HEK293T (cell line): ENCODE data around the gene TIE1.
"Not testable (repeated sequence)": the region's sequence is repeated elsewhere in the genome, so short reads cannot be mapped to it uniquely, and the experiment has no call there.

Experiments
- CTCF ChIA-PET: fragments of 350-600 bp; formaldehyde crosslinking; extraction: SDS; loops from one replicate; lab custom pipeline; 2021; ENCODE audit warnings: antibody characterized with exemption, inconsistent platforms; lab: Yijun Ruan, JAX
- POLR2A ChIA-PET: fragments of 350-600 bp; formaldehyde crosslinking; extraction: SDS; loops from one replicate; lab custom pipeline; 2020; ENCODE audit warnings: antibody characterized with exemption, inconsistent platforms; lab: Yijun Ruan, JAX
- DNase-seq: peaks from one replicate; pipeline ENCODE4 v3.0.0; 2012; ENCODE audit warnings: mixed read lengths; ENCODE audit errors: extremely low spot score
- ARNT ChIP-seq: fragments of 450-650 bp; IDR thresholded peaks from 2 replicates; pipeline ENCODE4 v1.6.1; 2017; ENCODE audit warnings: mild to moderate bottlenecking
- BHLHE40 ChIP-seq: fragments of 450-650 bp; IDR thresholded peaks from 2 replicates; pipeline ENCODE4 v1.6.1; 2016; ENCODE audit warnings: mild to moderate bottlenecking, moderate library complexity, borderline replicate concordance
- CTBP1 ChIP-seq: fragments of 450-650 bp; IDR thresholded peaks from 2 replicates; pipeline ENCODE4 v1.6.1; 2016; ENCODE audit warnings: borderline replicate concordance
- ELF4 ChIP-seq: fragments of 450-650 bp; IDR thresholded peaks from 2 replicates; pipeline ENCODE4 v1.6.1; 2017; ENCODE audit warnings: antibody characterized with exemption
- FOXA1 ChIP-seq: fragments of 450-650 bp; IDR thresholded peaks from 2 replicates; pipeline ENCODE4 v1.6.1; 2016; ENCODE audit warnings: mild to moderate bottlenecking
- FOXK2 ChIP-seq: fragments of 450-650 bp; IDR thresholded peaks from 2 replicates; pipeline ENCODE4 v1.6.1; 2016; ENCODE audit warnings: mild to moderate bottlenecking
- FOXM1 ChIP-seq: fragments of 450-650 bp; IDR thresholded peaks from 2 replicates; pipeline ENCODE4 v1.6.1; 2017; ENCODE audit warnings: mild to moderate bottlenecking, borderline replicate concordance
- HDGF ChIP-seq: fragments of 450-650 bp; IDR thresholded peaks from 2 replicates; pipeline ENCODE4 v1.6.1; 2017; ENCODE audit warnings: antibody characterized with exemption, borderline replicate concordance
- L3MBTL2 ChIP-seq: fragments of 450-650 bp; conservative IDR thresholded peaks from 2 replicates; pipeline ENCODE4 v1.6.1; 2016; ENCODE audit warnings: mild to moderate bottlenecking
- LEF1 ChIP-seq: fragments of 450-650 bp; IDR thresholded peaks from 2 replicates; pipeline ENCODE4 v1.6.1; 2017; ENCODE audit warnings: mild to moderate bottlenecking, borderline replicate concordance
- NFRKB ChIP-seq: fragments of 450-650 bp; IDR thresholded peaks from 2 replicates; pipeline ENCODE4 v1.6.1; 2016; ENCODE audit warnings: mild to moderate bottlenecking, moderate library complexity
- SP1 ChIP-seq: fragments of 450-650 bp; IDR thresholded peaks from 2 replicates; pipeline ENCODE4 v1.6.1; 2017
- SUZ12 ChIP-seq: fragments of 450-650 bp; IDR thresholded peaks from 2 replicates; pipeline ENCODE4 v1.6.1; 2016; ENCODE audit warnings: mild to moderate bottlenecking
- TARDBP ChIP-seq: fragments of 450-650 bp; IDR thresholded peaks from 2 replicates; pipeline ENCODE4 v1.6.1; 2016
- ZNF384 ChIP-seq: fragments of 450-650 bp; IDR thresholded peaks from 2 replicates; pipeline ENCODE4 v1.6.1; 2016
- TF ChIP-seq, protein P1 (sequence below): fragments of 450-650 bp; IDR thresholded peaks from 2 replicates; pipeline ENCODE4 v1.6.1; 2016

Gene TIE1

DNA sequence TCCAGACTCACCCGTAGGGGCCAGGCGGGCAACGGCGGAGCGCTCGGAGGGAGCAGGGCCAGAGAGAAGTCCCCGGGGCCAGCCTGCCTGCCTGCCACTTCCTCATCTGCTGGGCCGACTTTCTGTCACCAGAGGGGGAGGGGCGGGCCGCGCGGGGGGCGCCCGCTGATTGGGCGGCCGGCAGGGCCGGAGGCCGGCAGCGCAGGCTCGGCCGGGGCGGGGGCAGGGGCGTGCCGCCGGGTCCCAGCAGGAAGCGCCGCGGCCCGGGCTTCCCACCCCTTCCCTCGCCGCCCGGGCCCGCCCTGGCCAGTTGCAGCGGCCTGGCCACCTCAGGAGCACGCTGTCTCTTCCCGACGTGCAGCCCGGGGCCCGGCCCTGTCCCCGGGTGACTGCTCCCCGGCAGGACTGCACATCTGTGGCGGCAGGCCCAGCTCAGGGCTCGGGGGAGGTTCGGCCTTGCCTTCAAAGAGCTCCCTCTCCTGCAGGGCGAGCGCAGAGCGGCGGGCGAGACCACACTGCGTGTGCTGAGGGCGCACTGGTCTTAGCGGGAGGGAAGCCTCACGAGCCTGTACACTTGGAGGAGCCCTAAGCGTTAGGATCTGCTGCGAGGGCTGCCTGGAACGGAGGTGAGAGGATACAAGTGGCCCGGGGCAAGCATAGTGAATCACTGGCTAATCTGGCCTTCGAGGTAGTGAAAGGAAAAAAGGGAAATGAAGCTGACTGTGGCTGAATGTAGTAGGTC is 67.3 kb downstream of the TIE1 start, which contains the start of gene ELOVL1:
ELOVL1 (minus strand) TSS at position 108 of the 742 bp plus-strand sequence. CDS start 2,402 bp downstream, outside the sequence.
- DNase-seq = peak; percentile 89
- POLR2A ChIA-PET = interaction anchor here (0.6 to 4.3 kb wide), 7 partner anchors 10 to 22 kb away, joined by 3 to 41 read pairs (median 4); partner anchors contain the start of genes CDC20, MED8 and SZT2
- no peak for TF ChIP-seq SP1
- TF ChIP-seq FOXM1 = no peak
- no peak for TF ChIP-seq ELF4
- TF ChIP-seq CTBP1 = no peak
- no peak for TF ChIP-seq NFRKB
- peak; percentile 93 for TF ChIP-seq L3MBTL2
- no peak for TF ChIP-seq ZNF384
- no peak for TF ChIP-seq LEF1
- CTCF ChIA-PET = interaction anchor here (1.5 kb wide), 1 partner anchor 10 kb away, joined by 8 read pairs; the partner anchor contains the start of gene CDC20

- DNase-seq = no peak
- TF ChIP-seq NFRKB = no peak
- no peak for TF ChIP-seq FOXK2
- TF ChIP-seq ELF4 = no peak
- TF ChIP-seq ZNF384 = no peak
- TF ChIP-seq SUZ12 = no peak
- no peak for TF ChIP-seq TARDBP
- TF ChIP-seq FOXM1 = no peak
- TF ChIP-seq LEF1 = no peak
- no peak for TF ChIP-seq L3MBTL2
- TF ChIP-seq CTBP1 = no peak
- no peak for TF ChIP-seq BHLHE40
- no peak for TF ChIP-seq SP1
- TF ChIP-seq FOXA1 = no peak
- no peak for TF ChIP-seq HDGF
- TF ChIP-seq, protein P1, sequence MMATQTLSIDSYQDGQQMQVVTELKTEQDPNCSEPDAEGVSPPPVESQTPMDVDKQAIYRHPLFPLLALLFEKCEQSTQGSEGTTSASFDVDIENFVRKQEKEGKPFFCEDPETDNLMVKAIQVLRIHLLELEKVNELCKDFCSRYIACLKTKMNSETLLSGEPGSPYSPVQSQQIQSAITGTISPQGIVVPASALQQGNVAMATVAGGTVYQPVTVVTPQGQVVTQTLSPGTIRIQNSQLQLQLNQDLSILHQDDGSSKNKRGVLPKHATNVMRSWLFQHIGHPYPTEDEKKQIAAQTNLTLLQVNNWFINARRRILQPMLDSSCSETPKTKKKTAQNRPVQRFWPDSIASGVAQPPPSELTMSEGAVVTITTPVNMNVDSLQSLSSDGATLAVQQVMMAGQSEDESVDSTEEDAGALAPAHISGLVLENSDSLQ = no peak
- POLR2A ChIA-PET = interaction anchor here (0.8 to 4.3 kb wide), 6 partner anchors 10 to 21 kb away, joined by 3 to 41 read pairs (median 5); partner anchors contain the start of genes CDC20, MED8 and SZT2
- CTCF ChIA-PET = interaction anchor here (1.5 kb wide), 1 partner anchor 10 kb away, joined by 8 read pairs; the partner anchor contains the start of gene CDC20
Measured at GRCh38 chr1:43368646-43369020, 67.9 kb downstream of the TIE1 start.

DNA sequence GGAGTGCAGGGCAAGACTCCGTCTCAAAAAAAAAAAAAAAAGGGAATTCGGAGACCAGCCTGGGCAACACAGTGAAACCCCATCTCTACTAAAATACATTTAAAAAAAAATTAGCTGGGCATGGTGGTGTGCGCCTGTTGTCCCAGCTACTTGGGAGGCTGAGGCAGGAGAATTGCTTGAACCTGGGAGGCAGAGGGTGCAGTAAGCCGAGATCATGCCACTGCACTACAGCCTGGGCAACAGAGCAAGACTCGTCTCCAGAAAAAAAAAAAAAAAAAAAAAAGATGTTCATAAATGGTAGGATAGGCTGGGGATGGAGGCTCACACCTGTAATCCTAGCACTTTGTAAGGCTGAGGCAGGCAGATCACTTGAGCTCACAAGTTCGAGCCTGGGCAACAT is 69.0 kb downstream of the TIE1 start:
- DNase-seq, CTCF ChIA-PET: not testable (repeated sequence)
- POLR2A ChIA-PET = interaction anchor here (0.8 to 4.3 kb wide), 3 partner anchors 12 to 20 kb away, joined by 3 to 41 read pairs (median 6); partner anchors contain the start of genes CDC20, MED8 and SZT2

GRCh38 chr1:43370564-43370963 is 69.8 kb downstream of the TIE1 start:
- no peak for TF ChIP-seq FOXK2
- TF ChIP-seq ZNF384 = no peak
- TF ChIP-seq NFRKB = no peak
- no peak for TF ChIP-seq ARNT
- TF ChIP-seq FOXM1 = no peak
- TF ChIP-seq, protein P1 = no peak
- TF ChIP-seq CTBP1 = no peak
- TF ChIP-seq BHLHE40 = no peak
- TF ChIP-seq SP1 = no peak
- no peak for TF ChIP-seq L3MBTL2
- no peak for TF ChIP-seq TARDBP
- no peak for TF ChIP-seq SUZ12
- no peak for TF ChIP-seq FOXA1
- TF ChIP-seq ELF4 = no peak
- TF ChIP-seq LEF1 = no peak
- no peak for TF ChIP-seq HDGF
- POLR2A ChIA-PET = interaction anchor here (1.5 to 4.3 kb wide), 2 partner anchors 13 to 19 kb away, joined by 6 to 41 read pairs; partner anchors contain the start of genes CDC20, MED8 and SZT2
- CTCF ChIA-PET = interaction anchor here (0.7 kb wide), 1 partner anchor 10 kb away, joined by 3 read pairs; no protein-coding TSS in a partner anchor

DNA sequence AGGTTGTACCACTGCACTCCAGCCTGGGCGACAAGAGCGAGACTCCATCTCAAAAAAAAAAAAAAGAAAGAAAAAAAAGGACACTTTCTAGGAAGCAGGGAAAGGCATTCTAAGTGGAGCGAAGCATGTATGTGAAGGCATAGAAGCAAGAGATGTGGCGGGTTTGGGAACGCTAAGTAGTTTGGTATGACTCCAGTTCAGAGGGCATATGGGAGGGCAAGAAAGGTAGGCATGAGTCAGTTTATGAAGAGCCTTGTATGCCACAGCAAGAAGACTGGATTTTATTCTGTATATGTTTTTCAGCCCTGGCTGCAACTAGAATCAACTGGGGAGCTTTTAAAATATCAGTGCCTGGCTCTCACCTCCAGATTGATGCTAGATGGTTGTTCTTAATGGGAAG is 71.4 kb downstream of the TIE1 start:
- ChIA-PET CTCF (no interaction called here), POLR2A (no interaction called here)
- no peak for DNase-seq
- TF ChIP-seq FOXK2 = no peak

More at GRCh38 chr1:43370564-43370963, 69.8 kb downstream of the TIE1 start:
- no peak for DNase-seq
